Adipocyte (in vitro differentiated cells): ENCODE results near the gene PROX1.
"Not testable (repeated sequence)": the region's sequence is repeated elsewhere in the genome, so short reads cannot be mapped to it uniquely, and the experiment has no call there.

Experiments
- DNase-seq: peaks from one replicate; pipeline ENCODE4 v3.0.0-alpha.2; 2015; ENCODE audit warnings: low read depth
- H3K27me3 ChIP-seq: replicated peaks from 2 replicates; pipeline ENCODE4 v1.7.0; 2013; ENCODE audit warnings: mild to moderate bottlenecking, low read length, moderate library complexity; ENCODE audit not compliant: control insufficient read depth, insufficient read depth
- H3K36me3 ChIP-seq: 2 replicates; pipeline ENCODE4 v1.7.0; 2013; ENCODE audit warnings: low read length, mild to moderate bottlenecking, moderate library complexity; ENCODE audit not compliant: control insufficient read depth, insufficient read depth, severe bottlenecking
- H3K4me1 ChIP-seq: 2 replicates; pipeline ENCODE4 v1.7.0; 2013; ENCODE audit warnings: mild to moderate bottlenecking, low read length, moderate library complexity; ENCODE audit not compliant: control insufficient read depth, insufficient read depth
- H3K4me3 ChIP-seq: 2 replicates; pipeline ENCODE4 v1.7.0; 2013; ENCODE audit warnings: mild to moderate bottlenecking, low read length, moderate library complexity
- H3K9ac ChIP-seq: 2 replicates; pipeline ENCODE4 v1.7.0; 2013; ENCODE audit warnings: mild to moderate bottlenecking, low read length, moderate library complexity
- H3K9me3 ChIP-seq: 2 replicates; pipeline ENCODE4 v1.7.0; 2013; ENCODE audit warnings: mild to moderate bottlenecking, low read length, moderate library complexity; ENCODE audit not compliant: control insufficient read depth

PROX1 gene

GRCh38 chr1:214076708-214077065, 88.9 kb downstream of the PROX1 start:
- no peaks in the 10 kb centered on the region for H3K4me1 ChIP-seq
- no peak overlapping the region for H3K4me3 ChIP-seq
- DNase-seq = no peak
- H3K9me3 ChIP-seq = peaks cover 3% of the 10 kb centered on the region
- H3K36me3 ChIP-seq = no peaks in the 10 kb centered on the region
- H3K27me3 ChIP-seq = peaks cover 29% of the 10 kb centered on the region
- H3K9ac ChIP-seq = no peak overlapping the region

- Histone ChIP-seq H3K4me1 (no peaks in the 10 kb centered on the region), H3K9me3 (no peaks in the 10 kb centered on the region), H3K9ac (no peak overlapping the region), H3K4me3 (no peak overlapping the region), H3K36me3 (no peaks in the 10 kb centered on the region), H3K27me3 (peaks cover 16% of the 10 kb centered on the region)
- DNase-seq = no peak
Measured at GRCh38 chr1:214078950-214079349, 91.2 kb downstream of the PROX1 start.

- Histone ChIP-seq H3K9ac (no peak overlapping the region), H3K4me3 (no peak overlapping the region), H3K4me1 (no peaks in the 10 kb centered on the region), H3K27me3 (peaks cover 3% of the 10 kb centered on the region), H3K36me3 (no peaks in the 10 kb centered on the region), H3K9me3 (no peaks in the 10 kb centered on the region)
- DNase-seq = no peak
Measured at GRCh38 chr1:214085325-214085724, 97.6 kb downstream of the PROX1 start.

GRCh38 chr1:214086945-214087344, 99.2 kb downstream of the PROX1 start:
- Histone ChIP-seq H3K4me3 (no peak overlapping the region), H3K4me1 (no peaks in the 10 kb centered on the region), H3K9me3 (no peaks in the 10 kb centered on the region), H3K36me3 (no peaks in the 10 kb centered on the region), H3K27me3 (peaks cover 3% of the 10 kb centered on the region), H3K9ac (no peak overlapping the region)
- no peak for DNase-seq

GRCh38 chr1:214089003-214089402, 101.2 kb downstream of the PROX1 start:
- H3K4me1 ChIP-seq, H3K9me3 ChIP-seq, H3K36me3 ChIP-seq, H3K27me3 ChIP-seq, H3K9ac ChIP-seq, H3K4me3 ChIP-seq, DNase-seq: not testable (repeated sequence)
